ENCODE measurements around the gene KRT84. TPM values are rescaled to one million over a fixed set of nuclear protein-coding genes. Genes with fewer than 3 reads are reported as not detected.

Gene KRT84
- polyA plus RNA-seq, 1 experiment: not detected

GRCh38 chr12:52416795-52417194 lies 31.3 kb upstream of the KRT84 start:
- Histone ChIP-seq H3K27me3 (ENCODE audit: control insufficient read depth, insufficient read depth, low read length) (peaks cover 7% of the 10 kb centered on the region), H3K9me3 (ENCODE audit: control insufficient read depth, insufficient read depth, low read length) (no peaks in the 10 kb centered on the region), H3K4me3 (ENCODE audit: low read depth, low read length) (no peak overlapping the region), H3K27ac (ENCODE audit: low read depth, low read length) (no peak overlapping the region)
- no peak for TF ChIP-seq CTCF (IDR thresholded peaks at IDR 0.05; ENCODE audit: low read depth, low read length)
- no peak for DNase-seq (ENCODE audit: low read depth, low spot score)
- CTCF ChIA-PET: no interaction called here
- POLR2A ChIA-PET: no interaction called here

GRCh38 chr12:52415870-52416750 lies 30.7 kb upstream of the KRT84 start:
- peaks cover 7% of the 10 kb centered on the region for H3K27me3 ChIP-seq (ENCODE audit: control insufficient read depth, insufficient read depth, low read length)
- H3K4me3 ChIP-seq (ENCODE audit: low read depth, low read length): no peak overlapping the region
- CTCF ChIA-PET: no interaction called here
- H3K27ac ChIP-seq (ENCODE audit: low read depth, low read length): no peak overlapping the region
- no peaks in the 10 kb centered on the region for H3K9me3 ChIP-seq (ENCODE audit: control insufficient read depth, insufficient read depth, low read length)
- peak; percentile 21 for DNase-seq (ENCODE audit: low read depth, low spot score)
- no peak for TF ChIP-seq CTCF (IDR thresholded peaks at IDR 0.05; ENCODE audit: low read depth, low read length)
- POLR2A ChIA-PET: no interaction called here

GRCh38 chr12:52414936-52415335 lies 29.5 kb upstream of the KRT84 start:
- no peak for TF ChIP-seq CTCF (IDR thresholded peaks at IDR 0.05; ENCODE audit: low read depth, low read length)
- ChIA-PET POLR2A (interaction anchor here (0.7 kb wide), 1 partner anchor 61 kb away, joined by 9 read pairs; no protein-coding TSS in a partner anchor), CTCF (no interaction called here)
- H3K27me3 ChIP-seq (ENCODE audit: control insufficient read depth, insufficient read depth, low read length): no peaks in the 10 kb centered on the region
- H3K9me3 ChIP-seq (ENCODE audit: control insufficient read depth, insufficient read depth, low read length): no peaks in the 10 kb centered on the region
- no peak overlapping the region for H3K4me3 ChIP-seq (ENCODE audit: low read depth, low read length)
- no peak overlapping the region for H3K27ac ChIP-seq (ENCODE audit: low read depth, low read length)
- DNase-seq (ENCODE audit: low read depth, low spot score): no peak

- POLR2A ChIA-PET: no interaction called here
- no peak for TF ChIP-seq CTCF (IDR thresholded peaks at IDR 0.05; ENCODE audit: low read depth, low read length)
- Histone ChIP-seq H3K27me3 (ENCODE audit: control insufficient read depth, insufficient read depth, low read length) (no peaks in the 10 kb centered on the region), H3K4me3 (ENCODE audit: low read depth, low read length) (no peak overlapping the region), H3K27ac (ENCODE audit: low read depth, low read length) (no peak overlapping the region), H3K9me3 (ENCODE audit: control insufficient read depth, insufficient read depth, low read length) (no peaks in the 10 kb centered on the region)
- no peak for DNase-seq (ENCODE audit: low read depth, low spot score)
- CTCF ChIA-PET: interaction anchor here (0.6 kb wide), 1 partner anchor 85 kb away, joined by 3 read pairs; no protein-coding TSS in a partner anchor
Observed at GRCh38 chr12:52413782-52414345, 28.4 kb upstream of the KRT84 start.

- no peak for DNase-seq (ENCODE audit: low read depth, low spot score)
- no peaks in the 10 kb centered on the region for H3K9me3 ChIP-seq (ENCODE audit: control insufficient read depth, insufficient read depth, low read length)
- H3K27me3 ChIP-seq (ENCODE audit: control insufficient read depth, insufficient read depth, low read length): peaks cover 2% of the 10 kb centered on the region
- no peak for TF ChIP-seq CTCF (IDR thresholded peaks at IDR 0.05; ENCODE audit: low read depth, low read length)
- ChIA-PET CTCF (no interaction called here), POLR2A (no interaction called here)
- H3K27ac ChIP-seq (ENCODE audit: low read depth, low read length): no peak overlapping the region
- no peak overlapping the region for H3K4me3 ChIP-seq (ENCODE audit: low read depth, low read length)
Observed at GRCh38 chr12:52413202-52413601, 27.8 kb upstream of the KRT84 start.

Data from AG04450 (cell line).